GM23338 (cell line): ENCODE measurements around the gene ABCD3. TPM values are rescaled to one million over a fixed set of nuclear protein-coding genes. Genes with fewer than 3 reads are reported as not detected.

Experiments
- ATAC-seq: fragments of 200-7000 bp; cut with Tn5 transposase; 3 replicates; pipeline ENCODE4 v1.9.1; 2020
- DNase-seq: peaks from one replicate; pipeline ENCODE4 v3.0.0-alpha.2; 2015; ENCODE audit warnings: low spot score
- H2AFZ ChIP-seq: fragments of 200-600 bp; sonication (generic); 2 replicates; pipeline ENCODE4 v1.8.0; 2016; ENCODE audit warnings: antibody characterized with exemption, mild to moderate bottlenecking, moderate library complexity
- H3F3A ChIP-seq: fragments of 200-600 bp; sonication (generic); replicated peaks from 2 replicates; pipeline ENCODE4 v1.8.0; 2017; ENCODE audit warnings: antibody characterized with exemption, mixed run types, low read depth
- H3K27ac ChIP-seq: fragments of 200-600 bp; sonication (generic); 2 replicates; pipeline ENCODE4 v1.6.1; 2016; ENCODE audit warnings: low read depth
- H3K27me3 ChIP-seq: fragments of 200-600 bp; sonication (generic); 2 replicates; pipeline ENCODE4 v1.8.0; 2016; ENCODE audit warnings: mild to moderate bottlenecking, mixed run types, moderate library complexity; ENCODE audit not compliant: insufficient read depth
- H3K36me3 ChIP-seq: fragments of 200-600 bp; sonication (generic); 2 replicates; pipeline ENCODE4 v1.8.0; 2016; ENCODE audit warnings: mild to moderate bottlenecking; ENCODE audit not compliant: insufficient read depth
- H3K4me1 ChIP-seq: fragments of 200-600 bp; sonication (generic); 2 replicates; pipeline ENCODE4 v1.8.0; 2016; ENCODE audit warnings: mild to moderate bottlenecking, moderate library complexity; ENCODE audit not compliant: insufficient read depth
- H3K4me2 ChIP-seq: fragments of 200-600 bp; sonication (generic); 2 replicates; pipeline ENCODE4 v1.7.1; 2017; ENCODE audit warnings: mixed run types
- H3K4me3 ChIP-seq: fragments of 200-600 bp; sonication (generic); 2 replicates; pipeline ENCODE4 v1.6.1; 2016; ENCODE audit warnings: mixed run types
- H3K79me2 ChIP-seq: fragments of 200-600 bp; sonication (generic); replicated peaks from 2 replicates; pipeline ENCODE4 v1.8.0; 2017; ENCODE audit warnings: mild to moderate bottlenecking; ENCODE audit not compliant: insufficient read depth
- H3K9me2 ChIP-seq: fragments of 200-600 bp; sonication (generic); 2 replicates; pipeline ENCODE4 v1.8.0; 2017; ENCODE audit not compliant: insufficient read depth
- H4K20me1 ChIP-seq: fragments of 200-600 bp; sonication (generic); replicated peaks from 2 replicates; pipeline ENCODE4 v1.8.0; 2017; ENCODE audit warnings: mild to moderate bottlenecking; ENCODE audit not compliant: insufficient read depth
- H3K27ac Mint-ChIP-seq: 2 replicates; pipeline ENCODE4 v1.8.0; 2020; ENCODE audit warnings: inconsistent platforms, mild to moderate bottlenecking, moderate library complexity, mixed read lengths
- H3K27me3 Mint-ChIP-seq: 3 replicates; pipeline ENCODE4 v1.8.0; 2022; ENCODE audit warnings: low read depth, mild to moderate bottlenecking, moderate library complexity, mixed read lengths, inconsistent platforms; ENCODE audit not compliant: insufficient read depth, poor library complexity
- H3K36me3 Mint-ChIP-seq: 3 replicates; pipeline ENCODE4 v1.8.0; 2021; ENCODE audit warnings: low read depth, mild to moderate bottlenecking, inconsistent platforms, moderate library complexity, mixed read lengths
- H3K4me1 Mint-ChIP-seq: 3 replicates; pipeline ENCODE4 v1.8.0; 2020; ENCODE audit warnings: mild to moderate bottlenecking, inconsistent platforms, mixed read lengths
- H3K4me3 Mint-ChIP-seq: 3 replicates; pipeline ENCODE4 v1.8.0; 2021; ENCODE audit warnings: moderate library complexity, mild to moderate bottlenecking, inconsistent platforms, mixed read lengths
- H3K9me3 Mint-ChIP-seq: 3 replicates; pipeline ENCODE4 v1.8.0; 2020; ENCODE audit warnings: moderate library complexity, mild to moderate bottlenecking, inconsistent platforms, mixed read lengths
- EZH2 ChIP-seq: fragments of 200-600 bp; sonication (generic); IDR thresholded peaks from one replicate; pipeline ENCODE4 v1.8.0; 2017; ENCODE audit warnings: antibody characterized with exemption, mild to moderate bottlenecking, low read depth; ENCODE audit not compliant: unreplicated experiment
- JUNB ChIP-seq: IDR thresholded peaks from one replicate; pipeline ENCODE4 v1.6.1; 2016; ENCODE audit warnings: antibody characterized with exemption; ENCODE audit not compliant: unreplicated experiment
- NANOG ChIP-seq: IDR thresholded peaks from 2 replicates; pipeline ENCODE4 v1.6.1; 2016; ENCODE audit warnings: antibody characterized with exemption, borderline replicate concordance
- POLR2AphosphoS5 ChIP-seq: IDR thresholded peaks from 2 replicates; pipeline ENCODE4 v1.6.1; 2016; ENCODE audit warnings: antibody characterized with exemption, low read depth
- ZNF114 ChIP-seq: fragments of 250-450 bp; sonication (Bioruptor Pico); IDR thresholded peaks from 2 replicates; pipeline ENCODE4 v1.5.0; 2020; ENCODE audit warnings: mild to moderate bottlenecking, moderate library complexity
- ZNF331 ChIP-seq: fragments of 250-450 bp; sonication (Bioruptor Pico); IDR thresholded peaks from 2 replicates; pipeline ENCODE4 v1.5.0; 2020; ENCODE audit warnings: low read depth, mild to moderate bottlenecking, moderate library complexity
- polyA plus RNA-seq: library from polyadenylated mRNA; unstranded; fragments of >200 nt; fragmentation: Nextera tagmentation; extraction: Ambion mirVana; gene quantifications from 2 replicates; pipeline ENCODE4 v1.2.1, GENCODE V29; 2016
- total RNA-seq: library from RNA; depleted of rRNA; stranded (reverse); fragments of >200 nt; shearing (Covaris generic); gene quantifications from 2 replicates; pipeline ENCODE4 v1.2.3, GENCODE V29; 2014
- TF ChIP-seq, protein P1 (sequence below): IDR thresholded peaks from one replicate; pipeline ENCODE4 v1.6.1; 2018; ENCODE audit warnings: antibody characterized with exemption; ENCODE audit not compliant: unreplicated experiment
- TF ChIP-seq, protein P2 (sequence below), 2 experiments: fragments of 200-600 bp in 1 of 2; sonication (generic) in 1 of 2; conservative IDR thresholded peaks; 2 replicates each; pipeline versions ENCODE4 v1.5.1 to v1.6.1; 2016 to 2017; ENCODE audit warnings: antibody characterized with exemption in 2 of 2, low read depth in 2 of 2, mild to moderate bottlenecking in 2 of 2, moderate library complexity in 1 of 2
- TF ChIP-seq, protein P3 (sequence below): IDR thresholded peaks from 2 replicates; pipeline ENCODE4 v1.6.1; 2016; ENCODE audit warnings: antibody characterized with exemption

Gene ABCD3
- total and polyA plus RNA-seq, 2 experiments from 2014 or later, result 12.3 to 24.0 TPM

DNA sequence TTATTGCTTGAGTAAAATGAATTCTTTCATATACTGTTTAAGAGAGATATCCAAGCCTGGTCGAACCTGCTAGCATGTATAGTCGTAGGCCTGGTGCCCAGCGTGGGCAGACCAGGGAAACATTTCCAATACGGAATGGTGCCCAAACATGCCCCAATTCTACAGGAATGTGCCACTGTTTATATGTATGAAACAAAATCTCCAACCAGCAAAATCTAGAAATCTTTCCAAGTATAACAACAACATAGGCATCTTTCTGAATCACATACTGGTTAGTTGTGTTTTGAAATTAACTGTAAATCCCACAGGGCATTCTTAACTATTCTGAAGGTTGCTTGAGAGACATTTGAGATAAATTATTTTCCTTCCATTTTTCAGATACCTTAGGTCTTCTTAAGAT, 17.0 kb upstream of the ABCD3 start:
- H3K36me3 Mint-ChIP-seq, result no peaks in the 10 kb centered on the region
- Histone ChIP-seq H3K79me2 (no peaks in the 10 kb centered on the region), H3K9me2 (0 out of 2 replicates have a peak, but pooled peaks cover 3% of the 10 kb centered on the region), H3K4me3 (no peak overlapping the region), H3K4me1 (no peaks in the 10 kb centered on the region), H3K27ac (no peak overlapping the region), H4K20me1 (no peaks in the 10 kb centered on the region), H3K36me3 (no peaks in the 10 kb centered on the region), H3K4me2 (no peak overlapping the region), H2AFZ (no peak overlapping the region), H3K27me3 (no peaks in the 10 kb centered on the region), H3F3A (no peaks in the 10 kb centered on the region)
- H3K9me3 Mint-ChIP-seq, result no peaks in the 10 kb centered on the region
- no peak for TF ChIP-seq ZNF114 (CRISPR knock-in tag)
- TF ChIP-seq NANOG, result no peak
- no peak for TF ChIP-seq JUNB
- DNase-seq (no peak), ATAC-seq (no peak)
- H3K27ac Mint-ChIP-seq, result no peak overlapping the region
- no peaks in the 10 kb centered on the region for H3K27me3 Mint-ChIP-seq
- H3K4me3 Mint-ChIP-seq, result no peak overlapping the region
- H3K4me1 Mint-ChIP-seq, result peaks cover 2% of the 10 kb centered on the region; the same call in 2 of the 3 replicates

DNA sequence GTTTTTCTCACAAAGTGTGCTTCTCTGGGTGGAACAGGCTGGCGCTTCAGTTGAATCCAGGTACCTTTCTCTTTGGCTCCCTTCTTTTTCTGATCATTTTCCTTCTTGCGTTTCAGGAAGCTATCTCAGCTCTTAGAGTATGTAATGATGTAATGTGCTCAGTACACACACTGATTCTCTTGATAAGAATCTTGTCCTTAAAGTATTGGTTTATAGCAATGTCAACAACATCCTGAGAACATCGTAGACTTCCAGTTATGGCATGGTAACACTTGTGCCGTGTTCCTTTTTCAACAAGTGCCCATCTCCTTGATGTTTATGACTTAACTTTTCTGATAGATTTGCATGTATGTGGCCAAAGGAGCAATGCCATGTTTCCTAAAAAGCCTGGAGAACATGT, 11.7 kb upstream of the ABCD3 start:
- no peak overlapping the region for H3K4me3 ChIP-seq
- TF ChIP-seq JUNB (no peak), POLR2AphosphoS5 (no peak), NANOG (no peak), EZH2 (no peak), ZNF331 (no peak)
- TF ChIP-seq, protein P1, sequence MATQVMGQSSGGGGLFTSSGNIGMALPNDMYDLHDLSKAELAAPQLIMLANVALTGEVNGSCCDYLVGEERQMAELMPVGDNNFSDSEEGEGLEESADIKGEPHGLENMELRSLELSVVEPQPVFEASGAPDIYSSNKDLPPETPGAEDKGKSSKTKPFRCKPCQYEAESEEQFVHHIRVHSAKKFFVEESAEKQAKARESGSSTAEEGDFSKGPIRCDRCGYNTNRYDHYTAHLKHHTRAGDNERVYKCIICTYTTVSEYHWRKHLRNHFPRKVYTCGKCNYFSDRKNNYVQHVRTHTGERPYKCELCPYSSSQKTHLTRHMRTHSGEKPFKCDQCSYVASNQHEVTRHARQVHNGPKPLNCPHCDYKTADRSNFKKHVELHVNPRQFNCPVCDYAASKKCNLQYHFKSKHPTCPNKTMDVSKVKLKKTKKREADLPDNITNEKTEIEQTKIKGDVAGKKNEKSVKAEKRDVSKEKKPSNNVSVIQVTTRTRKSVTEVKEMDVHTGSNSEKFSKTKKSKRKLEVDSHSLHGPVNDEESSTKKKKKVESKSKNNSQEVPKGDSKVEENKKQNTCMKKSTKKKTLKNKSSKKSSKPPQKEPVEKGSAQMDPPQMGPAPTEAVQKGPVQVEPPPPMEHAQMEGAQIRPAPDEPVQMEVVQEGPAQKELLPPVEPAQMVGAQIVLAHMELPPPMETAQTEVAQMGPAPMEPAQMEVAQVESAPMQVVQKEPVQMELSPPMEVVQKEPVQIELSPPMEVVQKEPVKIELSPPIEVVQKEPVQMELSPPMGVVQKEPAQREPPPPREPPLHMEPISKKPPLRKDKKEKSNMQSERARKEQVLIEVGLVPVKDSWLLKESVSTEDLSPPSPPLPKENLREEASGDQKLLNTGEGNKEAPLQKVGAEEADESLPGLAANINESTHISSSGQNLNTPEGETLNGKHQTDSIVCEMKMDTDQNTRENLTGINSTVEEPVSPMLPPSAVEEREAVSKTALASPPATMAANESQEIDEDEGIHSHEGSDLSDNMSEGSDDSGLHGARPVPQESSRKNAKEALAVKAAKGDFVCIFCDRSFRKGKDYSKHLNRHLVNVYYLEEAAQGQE, result no peak
- TF ChIP-seq, protein P2, sequence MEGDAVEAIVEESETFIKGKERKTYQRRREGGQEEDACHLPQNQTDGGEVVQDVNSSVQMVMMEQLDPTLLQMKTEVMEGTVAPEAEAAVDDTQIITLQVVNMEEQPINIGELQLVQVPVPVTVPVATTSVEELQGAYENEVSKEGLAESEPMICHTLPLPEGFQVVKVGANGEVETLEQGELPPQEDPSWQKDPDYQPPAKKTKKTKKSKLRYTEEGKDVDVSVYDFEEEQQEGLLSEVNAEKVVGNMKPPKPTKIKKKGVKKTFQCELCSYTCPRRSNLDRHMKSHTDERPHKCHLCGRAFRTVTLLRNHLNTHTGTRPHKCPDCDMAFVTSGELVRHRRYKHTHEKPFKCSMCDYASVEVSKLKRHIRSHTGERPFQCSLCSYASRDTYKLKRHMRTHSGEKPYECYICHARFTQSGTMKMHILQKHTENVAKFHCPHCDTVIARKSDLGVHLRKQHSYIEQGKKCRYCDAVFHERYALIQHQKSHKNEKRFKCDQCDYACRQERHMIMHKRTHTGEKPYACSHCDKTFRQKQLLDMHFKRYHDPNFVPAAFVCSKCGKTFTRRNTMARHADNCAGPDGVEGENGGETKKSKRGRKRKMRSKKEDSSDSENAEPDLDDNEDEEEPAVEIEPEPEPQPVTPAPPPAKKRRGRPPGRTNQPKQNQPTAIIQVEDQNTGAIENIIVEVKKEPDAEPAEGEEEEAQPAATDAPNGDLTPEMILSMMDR (conservative IDR thresholded peaks at IDR 0.05; ENCODE audit: low read depth in 2 of 2), result no peak
- TF ChIP-seq, protein P3, sequence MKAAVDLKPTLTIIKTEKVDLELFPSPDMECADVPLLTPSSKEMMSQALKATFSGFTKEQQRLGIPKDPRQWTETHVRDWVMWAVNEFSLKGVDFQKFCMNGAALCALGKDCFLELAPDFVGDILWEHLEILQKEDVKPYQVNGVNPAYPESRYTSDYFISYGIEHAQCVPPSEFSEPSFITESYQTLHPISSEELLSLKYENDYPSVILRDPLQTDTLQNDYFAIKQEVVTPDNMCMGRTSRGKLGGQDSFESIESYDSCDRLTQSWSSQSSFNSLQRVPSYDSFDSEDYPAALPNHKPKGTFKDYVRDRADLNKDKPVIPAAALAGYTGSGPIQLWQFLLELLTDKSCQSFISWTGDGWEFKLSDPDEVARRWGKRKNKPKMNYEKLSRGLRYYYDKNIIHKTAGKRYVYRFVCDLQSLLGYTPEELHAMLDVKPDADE, result no peak
- H3K4me1 Mint-ChIP-seq, result peaks cover 12% of the 10 kb centered on the region
- H3K27me3 ChIP-seq, result no peaks in the 10 kb centered on the region
- H3F3A ChIP-seq, result no peaks in the 10 kb centered on the region
- H2AFZ ChIP-seq, result peak overlapping the region; percentile 75; the same call in 1 of the 2 replicates
- H3K9me2 ChIP-seq, result 0 out of 2 replicates have a peak, but pooled peaks cover 3% of the 10 kb centered on the region
- no peaks in the 10 kb centered on the region for H3K36me3 ChIP-seq
- H4K20me1 ChIP-seq, result no peaks in the 10 kb centered on the region
- no peaks in the 10 kb centered on the region for H3K36me3 Mint-ChIP-seq
- DNase-seq (no peak), ATAC-seq (no peak)
- no peaks in the 10 kb centered on the region for H3K27me3 Mint-ChIP-seq
- H3K79me2 ChIP-seq, result no peaks in the 10 kb centered on the region
- peaks cover 14% of the 10 kb centered on the region; the same call in 1 of the 2 replicates for H3K4me1 ChIP-seq
- no peak overlapping the region for H3K4me3 Mint-ChIP-seq
- H3K27ac Mint-ChIP-seq, result no peak overlapping the region
- no peaks in the 10 kb centered on the region for H3K9me3 Mint-ChIP-seq
- H3K4me2 ChIP-seq, result no peak overlapping the region
- H3K27ac ChIP-seq, result no peak overlapping the region
